AG09309 (cell line): ENCODE measurements around the gene CYBC1.
"Not testable (repeated sequence)": the region's sequence is repeated elsewhere in the genome, so short reads cannot be mapped to it uniquely, and the experiment has no call there.

Experiments used
- DNase-seq: peaks from one replicate; pipeline ENCODE4 v3.0.0-alpha.2; 2010; ENCODE audit warnings: low read depth
- H3K4me3 ChIP-seq: 2 replicates; pipeline ENCODE4 v1.5.1; 2011; ENCODE audit warnings: mild to moderate bottlenecking, low read depth, low read length, moderate library complexity; ENCODE audit not compliant: control insufficient read depth
- TF ChIP-seq, protein P1 (sequence below): IDR thresholded peaks from 2 replicates; pipeline ENCODE4 v1.5.1; 2011; ENCODE audit warnings: mild to moderate bottlenecking, low read depth, low read length, inconsistent platforms; ENCODE audit not compliant: insufficient read depth, control insufficient read depth; ENCODE audit errors: missing control alignments

The CYBC1 gene

DNA sequence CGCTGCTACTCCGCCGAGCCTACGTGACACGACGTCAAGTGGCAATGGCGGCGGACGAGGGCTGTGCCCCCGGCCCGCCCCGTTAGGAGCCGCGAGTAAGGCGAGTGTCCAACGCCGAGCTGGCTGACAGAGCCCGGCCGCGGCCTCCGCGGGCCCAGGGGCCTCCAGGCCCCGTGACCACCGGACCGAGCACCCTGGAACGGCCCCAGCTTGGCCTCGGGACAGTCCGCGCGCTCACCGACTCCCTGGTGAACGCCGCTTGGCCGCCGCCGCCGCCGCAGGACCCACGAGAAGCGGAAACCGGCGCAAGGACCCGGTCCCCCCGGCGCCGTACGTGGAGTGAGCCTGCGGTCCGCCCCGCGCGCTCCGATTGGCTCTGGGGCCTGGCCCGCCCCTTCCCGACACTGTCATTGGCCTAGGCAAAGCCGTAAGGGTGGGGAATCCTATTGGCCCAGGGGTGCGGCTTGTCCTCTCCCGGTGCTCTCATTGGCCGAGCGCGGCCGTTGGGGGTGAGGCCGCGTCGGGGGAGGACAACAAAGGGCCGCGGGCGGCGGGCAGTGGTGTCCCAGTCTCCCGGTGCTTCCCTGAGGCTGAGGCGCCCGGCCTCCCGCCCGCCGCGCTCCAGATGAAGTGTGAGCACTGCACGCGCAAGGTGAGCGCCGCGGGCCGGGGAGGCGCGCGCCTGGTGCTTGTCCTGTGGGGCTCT, 7.8 kb upstream of the CYBC1 start, which contains the start of gene NARF:
NARF (plus strand) TSS at position 563 of the 706 bp plus-strand sequence; CDS start at position 626, 63 bp downstream.
- peak; percentile 95 for DNase-seq
- TF ChIP-seq, protein P1, sequence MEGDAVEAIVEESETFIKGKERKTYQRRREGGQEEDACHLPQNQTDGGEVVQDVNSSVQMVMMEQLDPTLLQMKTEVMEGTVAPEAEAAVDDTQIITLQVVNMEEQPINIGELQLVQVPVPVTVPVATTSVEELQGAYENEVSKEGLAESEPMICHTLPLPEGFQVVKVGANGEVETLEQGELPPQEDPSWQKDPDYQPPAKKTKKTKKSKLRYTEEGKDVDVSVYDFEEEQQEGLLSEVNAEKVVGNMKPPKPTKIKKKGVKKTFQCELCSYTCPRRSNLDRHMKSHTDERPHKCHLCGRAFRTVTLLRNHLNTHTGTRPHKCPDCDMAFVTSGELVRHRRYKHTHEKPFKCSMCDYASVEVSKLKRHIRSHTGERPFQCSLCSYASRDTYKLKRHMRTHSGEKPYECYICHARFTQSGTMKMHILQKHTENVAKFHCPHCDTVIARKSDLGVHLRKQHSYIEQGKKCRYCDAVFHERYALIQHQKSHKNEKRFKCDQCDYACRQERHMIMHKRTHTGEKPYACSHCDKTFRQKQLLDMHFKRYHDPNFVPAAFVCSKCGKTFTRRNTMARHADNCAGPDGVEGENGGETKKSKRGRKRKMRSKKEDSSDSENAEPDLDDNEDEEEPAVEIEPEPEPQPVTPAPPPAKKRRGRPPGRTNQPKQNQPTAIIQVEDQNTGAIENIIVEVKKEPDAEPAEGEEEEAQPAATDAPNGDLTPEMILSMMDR: no peak
- peak within 1 kb of the TSS; percentile 88 for H3K4me3 ChIP-seq

DNA sequence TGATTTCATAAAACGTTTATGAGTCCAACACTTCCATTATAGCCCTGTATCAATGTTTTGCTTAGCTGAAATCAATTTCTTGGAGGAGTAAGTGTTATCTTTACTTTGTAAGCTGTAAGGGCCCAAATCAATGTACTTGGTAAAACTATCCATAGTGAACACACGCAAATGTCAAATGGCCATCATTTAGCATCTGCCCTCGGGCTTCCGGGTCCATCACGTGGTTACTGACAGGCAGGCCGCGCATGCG, 7.3 kb upstream of the CYBC1 start:
- no peak for DNase-seq
- peak overlapping the region; percentile 88 for H3K4me3 ChIP-seq
- TF ChIP-seq, protein P1: no peak

DNA sequence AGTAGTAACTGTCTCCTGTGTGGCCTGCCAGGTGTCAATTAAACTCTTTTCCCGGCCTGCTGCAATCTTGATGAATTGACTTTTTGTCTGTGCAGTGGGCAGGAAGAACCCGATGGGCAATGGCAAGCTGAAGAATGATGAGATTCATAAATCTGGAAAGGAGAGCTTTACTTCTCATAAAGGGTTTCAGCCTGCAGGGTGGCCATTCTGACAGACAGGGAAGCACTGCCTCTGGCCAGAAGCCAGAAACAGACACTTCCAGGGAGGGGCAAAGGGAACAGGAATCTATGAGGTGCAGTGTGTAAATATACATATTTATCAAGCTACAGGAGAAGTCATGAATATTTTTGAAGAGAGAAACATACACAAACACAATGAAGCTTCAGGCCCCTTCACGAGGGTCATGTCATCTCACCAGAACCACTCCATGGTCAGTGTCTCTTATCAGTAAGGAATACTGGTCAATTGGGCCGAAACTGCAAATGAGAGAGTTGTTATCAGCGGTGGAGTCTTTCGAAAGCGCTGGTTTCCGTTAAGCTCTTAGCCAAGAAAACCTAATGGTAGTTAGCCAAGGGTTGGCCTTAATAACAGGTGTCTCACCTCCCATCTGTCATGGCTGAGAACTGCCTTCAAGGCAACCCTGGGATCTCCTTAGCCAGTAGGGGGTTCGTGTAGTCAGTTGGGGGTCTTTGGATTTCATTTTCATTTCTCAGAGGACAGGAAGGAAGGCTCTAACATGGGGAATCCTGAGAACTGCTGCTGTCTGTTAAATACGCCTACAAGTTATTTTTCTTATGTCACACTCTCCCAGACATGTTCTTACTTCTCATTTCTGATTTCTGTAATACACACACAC, 6.7 kb upstream of the CYBC1 start:
- no peak for DNase-seq
- TF ChIP-seq, protein P1: no peak
- peak overlapping the region; percentile 88 for H3K4me3 ChIP-seq

DNA sequence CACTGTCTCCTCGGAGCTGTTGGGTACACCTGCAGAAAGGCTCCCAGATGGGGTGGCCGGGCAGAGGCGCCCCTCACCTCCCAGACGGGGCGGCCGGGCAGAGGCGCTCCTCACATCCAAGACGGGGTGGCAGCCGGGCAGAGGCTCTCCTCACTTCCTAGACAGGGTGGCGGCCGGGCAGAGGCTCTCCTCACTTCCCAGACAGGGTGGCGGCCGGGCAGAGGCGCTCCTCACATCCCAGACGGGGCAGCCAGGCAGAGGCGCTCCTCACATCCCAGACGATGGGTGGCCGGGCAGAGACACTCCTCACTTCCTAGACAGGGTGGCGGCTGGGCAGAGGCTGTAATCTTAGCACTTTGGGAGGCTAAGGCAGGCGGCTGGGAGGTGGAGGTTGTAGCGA, 3.2 kb upstream of the CYBC1 start:
- H3K4me3 ChIP-seq, DNase-seq: not testable (repeated sequence)

DNA sequence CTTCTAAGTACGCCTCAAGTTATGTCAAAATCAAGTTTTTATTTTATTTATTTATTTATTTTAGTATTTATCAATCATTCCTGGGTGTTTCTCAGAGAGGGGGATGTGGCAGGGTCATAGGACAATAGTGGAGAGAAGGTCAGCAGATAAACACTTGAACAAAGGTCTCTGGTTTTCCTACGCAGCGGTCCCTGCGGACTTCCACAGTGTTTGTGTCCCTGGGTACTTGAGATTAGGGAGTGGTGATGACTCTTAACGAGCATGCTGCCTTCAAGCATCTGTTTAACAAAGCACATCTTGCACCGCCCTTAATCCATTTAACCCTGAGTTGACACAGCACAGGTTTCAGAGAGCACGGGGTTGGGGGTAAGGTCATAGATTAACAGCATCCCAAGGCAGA, 2.6 kb upstream of the CYBC1 start:
- not testable (repeated sequence) for H3K4me3 ChIP-seq, DNase-seq

DNA sequence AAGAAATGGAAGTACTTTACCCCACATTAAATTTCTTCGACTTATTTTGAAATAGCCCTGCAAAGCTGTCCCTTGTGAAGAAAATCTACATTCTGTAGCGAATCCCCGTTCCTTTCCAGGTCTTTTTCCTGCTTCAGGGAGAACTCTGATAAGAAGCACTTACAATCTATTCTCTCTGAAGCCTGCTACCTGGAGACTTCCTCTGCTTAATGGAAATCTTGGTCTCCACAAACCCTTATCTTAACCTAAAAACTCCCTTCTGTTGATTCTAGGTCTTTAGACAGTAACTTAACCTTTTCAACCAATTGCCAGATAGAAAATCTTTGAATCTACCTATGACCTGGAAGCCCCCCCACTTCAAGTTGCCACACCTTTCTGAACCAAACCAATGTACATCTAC, 1.6 kb upstream of the CYBC1 start:
- TF ChIP-seq, protein P1: no peak
- DNase-seq: no peak
- H3K4me3 ChIP-seq: no peak overlapping the region

DNA sequence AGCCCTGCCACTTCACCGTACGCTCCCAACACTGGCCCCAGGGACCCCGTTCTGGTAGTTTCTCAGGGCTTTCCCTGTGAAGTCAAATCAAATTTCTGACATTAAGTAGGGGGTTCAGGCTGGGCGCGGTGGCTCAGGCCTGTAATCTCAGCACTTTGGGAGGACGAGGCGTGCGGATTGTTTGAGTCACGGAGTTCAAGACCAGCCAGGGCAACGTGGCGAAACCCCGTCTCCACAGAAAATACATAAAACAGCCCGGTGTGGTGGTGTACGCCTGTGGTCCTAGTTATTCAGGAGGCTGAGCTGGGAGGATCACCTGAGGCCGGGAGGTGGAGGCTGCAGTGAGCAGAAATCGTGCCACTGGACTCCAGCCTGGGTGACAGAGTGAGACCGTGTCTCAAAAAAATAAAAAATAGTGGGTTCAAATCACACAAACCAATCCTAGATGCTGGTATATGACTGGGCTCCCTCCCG, 632 bp downstream of the CYBC1 start:
- DNase-seq: no peak
- H3K4me3 ChIP-seq: peak overlapping the region; percentile 61
- TF ChIP-seq, protein P1: no peak
